ENCODE data around the gene GALNT9. TPM values are rescaled to one million over a fixed set of nuclear protein-coding genes. Genes with fewer than 3 reads are reported as not detected.

Gene GALNT9
- total RNA-seq, 4 donors from 2014 or later: 0.17 to 0.58 (median 0.46) TPM

- DNase-seq (ENCODE audit: extremely low spot score): no peak
- Histone ChIP-seq H3K4me3 (no peak overlapping the region), H3K9me3 (peaks cover 0 to 8% (median 3%) of the 10 kb centered on the region in 4 donors), H3K27ac (replicated peaks in 1 of 4) (no peak overlapping the region), H3K36me3 (no peaks in the 10 kb centered on the region), H3K27me3 (peaks cover 0 to 41% (median 0%) of the 10 kb centered on the region in 4 donors), H3K4me1 (no peaks in the 10 kb centered on the region)
- 100% methylated on average over 2 of the region's 10 CpGs for WGBS
- TF ChIP-seq CTCF (IDR thresholded peaks at IDR 0.05) (no peak), POLR2A (IDR thresholded peaks at IDR 0.05; ENCODE audit: low read depth) (no peak), POLR2AphosphoS5 (IDR thresholded peaks at IDR 0.05) (no peak), EP300 (IDR thresholded peaks at IDR 0.05) (no peak)
- intact Hi-C loops (cut with DNase I): no loop called here
These were observed 35.8 kb upstream of the GALNT9 start for GRCh38 chr12:132365226-132365625.

- H3K36me3 ChIP-seq: no peaks in the 10 kb centered on the region
- DNase-seq (ENCODE audit: extremely low spot score): no peak
- peaks cover 0 to 8% (median 3%) of the 10 kb centered on the region in 4 donors for H3K9me3 ChIP-seq
- WGBS: 77% methylated on average over 8 of the region's 15 CpGs
- intact Hi-C loops (cut with DNase I): no loop called here
- H3K4me1 ChIP-seq: no peaks in the 10 kb centered on the region
- H3K27ac ChIP-seq (replicated peaks in 1 of 4): no peak overlapping the region
- H3K27me3 ChIP-seq: peaks cover 0 to 40% (median 0%) of the 10 kb centered on the region in 4 donors
- TF ChIP-seq EP300 (IDR thresholded peaks at IDR 0.05): no peak
- no peak for TF ChIP-seq POLR2A (IDR thresholded peaks at IDR 0.05; ENCODE audit: low read depth)
- TF ChIP-seq CTCF (IDR thresholded peaks at IDR 0.05): no peak
- no peak for TF ChIP-seq POLR2AphosphoS5 (IDR thresholded peaks at IDR 0.05)
- no peak overlapping the region for H3K4me3 ChIP-seq
These were observed 35.0 kb upstream of the GALNT9 start for GRCh38 chr12:132364348-132364902.

GRCh38 chr12:132363661-132364347, 34.4 kb upstream of the GALNT9 start:
- no peak overlapping the region for H3K27ac ChIP-seq (replicated peaks in 1 of 4)
- no peak for DNase-seq (ENCODE audit: extremely low spot score)
- WGBS: 73% methylated on average over 17 of the region's 22 CpGs
- H3K4me1 ChIP-seq: no peaks in the 10 kb centered on the region
- H3K4me3 ChIP-seq: no peak overlapping the region
- H3K36me3 ChIP-seq: no peaks in the 10 kb centered on the region
- H3K27me3 ChIP-seq: peaks cover 0 to 34% (median 0%) of the 10 kb centered on the region in 4 donors
- peaks cover 0 to 8% (median 3%) of the 10 kb centered on the region in 4 donors for H3K9me3 ChIP-seq
- intact Hi-C loops (cut with DNase I): no loop called here
- TF ChIP-seq EP300 (IDR thresholded peaks at IDR 0.05) (no peak), CTCF (IDR thresholded peaks at IDR 0.05) (no peak), POLR2AphosphoS5 (IDR thresholded peaks at IDR 0.05) (no peak), POLR2A (IDR thresholded peaks at IDR 0.05; ENCODE audit: low read depth) (no peak)

- no peaks in the 10 kb centered on the region for H3K4me1 ChIP-seq
- no peaks in the 10 kb centered on the region for H3K36me3 ChIP-seq
- H3K27ac ChIP-seq (replicated peaks in 1 of 4): no peak overlapping the region
- H3K9me3 ChIP-seq: peaks cover 0 to 8% (median 3%) of the 10 kb centered on the region in 4 donors
- no peak overlapping the region for H3K4me3 ChIP-seq
- TF ChIP-seq POLR2A (IDR thresholded peaks at IDR 0.05; ENCODE audit: low read depth) (no peak), EP300 (IDR thresholded peaks at IDR 0.05) (no peak), POLR2AphosphoS5 (IDR thresholded peaks at IDR 0.05) (no peak), CTCF (IDR thresholded peaks at IDR 0.05) (no peak)
- DNase-seq (ENCODE audit: extremely low spot score): no peak
- intact Hi-C loops (cut with DNase I): no loop called here
- WGBS: 88% methylated on average over 29 of the region's 29 CpGs
- H3K27me3 ChIP-seq: peaks cover 0 to 27% (median 0%) of the 10 kb centered on the region in 4 donors
These were observed 33.7 kb upstream of the GALNT9 start for GRCh38 chr12:132362996-132363660.
